Measurements from ENCODE around the gene CPA1. TPM values are rescaled to one million over a fixed set of nuclear protein-coding genes. Genes with fewer than 3 reads are reported as not detected.

The CPA1 gene
- total RNA-seq, 4 donors from 2014 or later: not detected

- DNase-seq (no peak), ATAC-seq (no peak)
- TF ChIP-seq CTCF (IDR thresholded peaks at IDR 0.05 in 4 of 5, conservative IDR thresholded peaks at IDR 0.05 in 1 of 5): no peak
- no peak for TF ChIP-seq POLR2A (IDR thresholded peaks at IDR 0.05)
- in situ Hi-C loops (cut with MboI; ENCODE audit: low sequenced_read_pairs in 4 of 4): no loop called here
- Histone ChIP-seq H3K27ac (no peak overlapping the region), H3K4me1 (peaks cover 12 to 27% of the 10 kb centered on the region in 2 donors), H3K4me3 (no peak overlapping the region), H3K9me3 (peaks cover 0 to 3% (median 0%) of the 10 kb centered on the region in 3 donors), H3K36me3 (no peaks in the 10 kb centered on the region), H3K27me3 (no peaks in the 10 kb centered on the region)
- intact Hi-C loops (cut with DNase I; ENCODE audit: low total_unique reads): no loop called here
Measured at GRCh38 chr7:130358471-130358870, 21.8 kb upstream of the CPA1 start.

GRCh38 chr7:130359276-130359857, 20.9 kb upstream of the CPA1 start:
- no peak for TF ChIP-seq POLR2A (IDR thresholded peaks at IDR 0.05)
- no peak for TF ChIP-seq CTCF (IDR thresholded peaks at IDR 0.05 in 4 of 5, conservative IDR thresholded peaks at IDR 0.05 in 1 of 5)
- intact Hi-C loops (cut with DNase I; ENCODE audit: low total_unique reads): no loop called here
- H3K4me3 ChIP-seq: no peak overlapping the region
- peaks cover 0 to 3% (median 0%) of the 10 kb centered on the region in 3 donors for H3K9me3 ChIP-seq
- no peak overlapping the region for H3K27ac ChIP-seq
- in situ Hi-C loops (cut with MboI; ENCODE audit: low sequenced_read_pairs in 4 of 4): no loop called here
- H3K36me3 ChIP-seq: no peaks in the 10 kb centered on the region
- peaks cover 16 to 36% of the 10 kb centered on the region in 2 donors for H3K4me1 ChIP-seq
- H3K27me3 ChIP-seq: no peaks in the 10 kb centered on the region
- ATAC-seq (no peak), DNase-seq (no peak)

- in situ Hi-C loops (cut with MboI; ENCODE audit: low sequenced_read_pairs in 4 of 4) (no loop called here), intact Hi-C loops (cut with DNase I; ENCODE audit: low total_unique reads) (no loop called here)
- TF ChIP-seq CTCF (IDR thresholded peaks at IDR 0.05 in 4 of 5, conservative IDR thresholded peaks at IDR 0.05 in 1 of 5): no peak
- TF ChIP-seq POLR2A (IDR thresholded peaks at IDR 0.05): no peak
- Histone ChIP-seq H3K4me1 (peaks cover 27 to 47% of the 10 kb centered on the region in 2 donors), H3K9me3 (peaks cover 0 to 3% (median 0%) of the 10 kb centered on the region in 3 donors), H3K27ac (no peak overlapping the region), H3K36me3 (no peaks in the 10 kb centered on the region), H3K27me3 (no peaks in the 10 kb centered on the region), H3K4me3 (no peak overlapping the region)
- ATAC-seq: no peak
- no peak for DNase-seq
Measured at GRCh38 chr7:130360518-130360917, 19.8 kb upstream of the CPA1 start.

- no peaks in the 10 kb centered on the region for H3K36me3 ChIP-seq
- H3K27me3 ChIP-seq: no peaks in the 10 kb centered on the region
- H3K9me3 ChIP-seq: peaks cover 0 to 3% (median 0%) of the 10 kb centered on the region in 3 donors
- H3K4me1 ChIP-seq: peaks cover 29 to 47% of the 10 kb centered on the region in 2 donors
- no peak overlapping the region for H3K27ac ChIP-seq
- in situ Hi-C loops (cut with MboI; ENCODE audit: low sequenced_read_pairs in 4 of 4) (no loop called here), intact Hi-C loops (cut with DNase I; ENCODE audit: low total_unique reads) (no loop called here)
- H3K4me3 ChIP-seq: no peak overlapping the region
- no peak for ATAC-seq
- TF ChIP-seq POLR2A (IDR thresholded peaks at IDR 0.05) (no peak), CTCF (IDR thresholded peaks at IDR 0.05 in 4 of 5, conservative IDR thresholded peaks at IDR 0.05 in 1 of 5) (no peak)
- DNase-seq: no peak
Measured at GRCh38 chr7:130361681-130362080, 18.6 kb upstream of the CPA1 start.

All from gastrocnemius medialis (tissue), 4 donors.